Mammary epithelial cell (primary cell): ENCODE results near the gene SURF6.

Experiments used
- CTCF ChIP-seq, 2 donors: IDR thresholded peaks in 1 of 2; conservative IDR thresholded peaks in 1 of 2; 2 replicates each; pipeline ENCODE4 v1.5.1; 2011 to 2012; ENCODE audit warnings: inconsistent platforms in 2 of 2, low read length in 2 of 2, mild to moderate bottlenecking in 2 of 2, control low read depth in 1 of 2, low read depth in 1 of 2; ENCODE audit not compliant: insufficient read depth in 1 of 2; ENCODE audit errors: extremely low read depth in 1 of 2
- EZH2 ChIP-seq: IDR thresholded peaks from 2 replicates; pipeline ENCODE4 v1.6.1; 2012; ENCODE audit warnings: low read length, inconsistent platforms, borderline replicate concordance

GRCh38 chr9:133385452-133385851 lies 49.5 kb upstream of the SURF6 start:
- TF ChIP-seq CTCF (conservative IDR thresholded peaks at IDR 0.05 in 1 of 2, IDR thresholded peaks at IDR 0.05 in 1 of 2; ENCODE audit: extremely low read depth in 1 of 2, insufficient read depth in 1 of 2, low read depth in 1 of 2, low read length in 2 of 2) (no peak), EZH2 (no peak)
